Brain microvascular endothelial cell (primary cell): ENCODE data around the gene PCDH12.

Source experiments
- DNase-seq: peaks from one replicate; pipeline ENCODE4 v3.0.0-alpha.2; 2020
- H3K27ac ChIP-seq: fragments of 250-450 bp; sonication (Bioruptor Pico); 2 replicates; pipeline ENCODE4 v1.5.1; 2020; ENCODE audit warnings: mild to moderate bottlenecking, moderate library complexity
- H3K27me3 ChIP-seq: fragments of 250-450 bp; sonication (Bioruptor Pico); replicated peaks from 2 replicates; pipeline ENCODE4 v1.5.1; 2020; ENCODE audit warnings: mild to moderate bottlenecking
- H3K36me3 ChIP-seq: fragments of 250-450 bp; sonication (Bioruptor Pico); replicated peaks from 2 replicates; pipeline ENCODE4 v1.5.1; 2020; ENCODE audit warnings: mild to moderate bottlenecking
- H3K4me3 ChIP-seq: 2 replicates; pipeline ENCODE4 v1.5.1; 2011; ENCODE audit warnings: low read depth, mild to moderate bottlenecking, control low read depth, low read length, moderate library complexity
- in situ Hi-C: cut with HindIII; loops from 2 replicates; pipeline ENCODE4 v1.10.0; 2017; ENCODE audit warnings: low sequenced_read_pairs, low pct_ligation_motif_present
- TF ChIP-seq, protein P1 (sequence below): IDR thresholded peaks from 2 replicates; pipeline ENCODE4 v1.5.1; 2011; ENCODE audit warnings: low read depth, mild to moderate bottlenecking, moderate library complexity, low read length, control low read depth, inconsistent platforms; ENCODE audit errors: missing control alignments

The PCDH12 gene

DNA sequence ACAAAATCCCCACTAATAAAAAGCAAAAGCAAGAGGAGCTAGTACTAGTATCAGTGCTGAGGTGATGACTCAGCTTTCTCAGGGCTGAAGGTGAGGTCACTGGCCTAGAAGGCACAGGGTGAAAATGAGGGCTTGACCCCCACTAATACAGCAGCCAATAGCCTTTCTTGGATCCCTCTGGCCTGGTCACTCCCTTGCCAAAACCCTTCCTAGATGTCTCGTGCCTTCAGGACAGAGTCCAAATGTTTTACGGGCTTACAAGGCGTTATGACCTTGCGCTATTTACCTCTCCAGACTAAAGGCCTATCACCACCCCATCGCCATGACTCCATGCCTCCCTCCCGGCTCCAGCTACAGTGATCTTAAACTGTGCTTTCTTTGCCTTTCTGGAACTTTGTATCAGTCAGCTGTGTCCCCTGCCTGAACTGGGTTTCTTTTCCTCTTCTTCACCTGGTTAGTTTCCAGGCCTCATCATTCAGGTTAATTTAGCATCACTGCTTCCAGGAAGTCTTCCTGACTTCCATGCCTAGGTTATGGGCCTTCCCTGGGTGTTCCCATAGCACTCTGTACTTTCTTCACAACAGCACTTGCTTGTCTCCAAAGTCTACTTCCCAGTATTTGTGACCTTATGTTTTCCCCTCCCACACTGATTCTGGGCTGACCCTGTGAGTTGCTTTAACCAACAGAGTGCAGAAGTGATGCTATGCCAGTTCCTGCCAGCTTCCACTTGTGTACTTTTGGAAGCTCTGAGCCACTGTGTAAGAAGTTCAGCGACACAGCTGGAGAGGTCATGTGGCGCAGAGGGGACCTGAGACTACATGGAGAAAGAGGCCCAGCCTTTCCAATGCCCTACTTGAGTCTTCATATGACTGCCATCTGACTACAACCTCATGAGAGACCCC is 38.5 kb downstream of the PCDH12 start:
- TF ChIP-seq, protein P1, sequence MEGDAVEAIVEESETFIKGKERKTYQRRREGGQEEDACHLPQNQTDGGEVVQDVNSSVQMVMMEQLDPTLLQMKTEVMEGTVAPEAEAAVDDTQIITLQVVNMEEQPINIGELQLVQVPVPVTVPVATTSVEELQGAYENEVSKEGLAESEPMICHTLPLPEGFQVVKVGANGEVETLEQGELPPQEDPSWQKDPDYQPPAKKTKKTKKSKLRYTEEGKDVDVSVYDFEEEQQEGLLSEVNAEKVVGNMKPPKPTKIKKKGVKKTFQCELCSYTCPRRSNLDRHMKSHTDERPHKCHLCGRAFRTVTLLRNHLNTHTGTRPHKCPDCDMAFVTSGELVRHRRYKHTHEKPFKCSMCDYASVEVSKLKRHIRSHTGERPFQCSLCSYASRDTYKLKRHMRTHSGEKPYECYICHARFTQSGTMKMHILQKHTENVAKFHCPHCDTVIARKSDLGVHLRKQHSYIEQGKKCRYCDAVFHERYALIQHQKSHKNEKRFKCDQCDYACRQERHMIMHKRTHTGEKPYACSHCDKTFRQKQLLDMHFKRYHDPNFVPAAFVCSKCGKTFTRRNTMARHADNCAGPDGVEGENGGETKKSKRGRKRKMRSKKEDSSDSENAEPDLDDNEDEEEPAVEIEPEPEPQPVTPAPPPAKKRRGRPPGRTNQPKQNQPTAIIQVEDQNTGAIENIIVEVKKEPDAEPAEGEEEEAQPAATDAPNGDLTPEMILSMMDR: no peak
- DNase-seq: no peak

DNA sequence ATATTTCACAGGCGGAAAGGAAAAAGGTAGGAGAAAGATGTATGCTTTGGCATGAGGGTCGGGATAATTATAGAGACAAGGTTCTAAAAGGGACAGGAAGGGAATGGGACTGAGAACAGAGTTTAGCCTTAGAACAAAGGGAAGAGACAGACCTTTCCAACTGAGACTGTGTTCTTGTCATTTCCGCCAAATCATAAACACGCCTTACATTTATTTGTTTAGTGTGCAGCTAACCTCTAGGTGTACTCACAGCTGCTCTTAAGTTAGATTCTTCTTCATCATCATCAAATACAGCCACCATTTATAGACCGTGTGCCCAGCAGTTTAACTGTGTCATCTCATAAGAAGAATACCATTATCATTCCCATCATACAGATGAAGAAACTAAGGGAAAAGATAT is 40.2 kb downstream of the PCDH12 start:
- no peaks in the 10 kb centered on the region for H3K27me3 ChIP-seq
- TF ChIP-seq, protein P1: no peak
- no peak overlapping the region for H3K4me3 ChIP-seq
- H3K27ac ChIP-seq: no peak overlapping the region
- no peaks in the 10 kb centered on the region for H3K36me3 ChIP-seq
- no peak for DNase-seq
- in situ Hi-C loops: no loop called here

More for the DNA sequence above, 38.5 kb downstream of the PCDH12 start:
- H3K4me3 ChIP-seq: no peak overlapping the region
- H3K27me3 ChIP-seq: no peaks in the 10 kb centered on the region
- H3K27ac ChIP-seq: no peak overlapping the region
- H3K36me3 ChIP-seq: no peaks in the 10 kb centered on the region
- in situ Hi-C loops: no loop called here

DNA sequence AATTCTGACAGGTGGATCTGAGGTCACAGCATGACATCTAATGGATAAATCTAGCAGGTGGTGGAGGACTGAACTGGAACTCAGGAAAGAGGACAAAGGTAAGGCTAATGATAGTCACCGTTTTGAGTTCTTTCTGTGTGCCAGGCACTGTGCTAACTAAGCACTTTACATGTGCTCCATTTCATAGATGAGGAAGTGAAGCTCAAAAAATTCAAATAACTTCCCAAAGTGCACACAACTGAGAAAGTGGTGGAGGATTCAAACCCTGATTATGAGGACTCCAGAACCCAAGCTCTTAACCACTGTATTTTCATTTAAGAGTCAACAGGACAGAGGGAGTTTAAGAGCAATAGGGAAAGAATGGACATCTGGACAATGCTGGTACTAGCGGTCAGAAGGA is 41.5 kb downstream of the PCDH12 start:
- TF ChIP-seq, protein P1: no peak
- Histone ChIP-seq H3K27ac (no peak overlapping the region), H3K4me3 (no peak overlapping the region), H3K36me3 (no peaks in the 10 kb centered on the region), H3K27me3 (no peaks in the 10 kb centered on the region)
- in situ Hi-C loops: no loop called here
- no peak for DNase-seq

GRCh38 chr5:141915881-141916336 is 42.1 kb downstream of the PCDH12 start:
- Histone ChIP-seq H3K27ac (no peak overlapping the region), H3K4me3 (no peak overlapping the region), H3K36me3 (no peaks in the 10 kb centered on the region), H3K27me3 (no peaks in the 10 kb centered on the region)
- in situ Hi-C loops: no loop called here
- no peak for DNase-seq
- TF ChIP-seq, protein P1: no peak

GRCh38 chr5:141914797-141915196 is 43.2 kb downstream of the PCDH12 start:
- no peak overlapping the region for H3K4me3 ChIP-seq
- H3K36me3 ChIP-seq: no peaks in the 10 kb centered on the region
- no peak for DNase-seq
- TF ChIP-seq, protein P1: no peak
- H3K27ac ChIP-seq: no peak overlapping the region
- in situ Hi-C loops: no loop called here
- no peaks in the 10 kb centered on the region for H3K27me3 ChIP-seq
